Measurements from ENCODE around the gene PARD3.

Gene PARD3

DNA sequence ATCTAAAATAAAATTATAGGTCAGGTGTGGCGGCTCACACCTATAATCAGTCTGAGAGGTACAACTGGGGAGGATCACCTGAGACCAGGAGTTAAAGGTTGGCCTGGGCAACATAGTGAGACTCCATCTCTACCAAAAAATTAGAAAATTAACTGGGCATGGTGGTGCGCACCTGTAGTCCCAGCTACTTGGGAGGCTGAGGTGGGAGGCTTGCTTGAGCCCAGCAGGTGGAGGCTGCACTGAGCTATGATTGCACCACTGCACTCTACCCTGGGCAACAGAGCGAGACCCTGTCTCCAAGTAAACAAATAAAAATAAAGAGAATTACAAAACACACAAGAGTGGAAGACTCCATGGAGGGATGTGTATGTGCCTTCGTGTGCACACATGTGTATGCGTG lies 171.5 kb downstream of the PARD3 start:
- H3K4me1 ChIP-seq, result no peaks in the 10 kb centered on the region

DNA sequence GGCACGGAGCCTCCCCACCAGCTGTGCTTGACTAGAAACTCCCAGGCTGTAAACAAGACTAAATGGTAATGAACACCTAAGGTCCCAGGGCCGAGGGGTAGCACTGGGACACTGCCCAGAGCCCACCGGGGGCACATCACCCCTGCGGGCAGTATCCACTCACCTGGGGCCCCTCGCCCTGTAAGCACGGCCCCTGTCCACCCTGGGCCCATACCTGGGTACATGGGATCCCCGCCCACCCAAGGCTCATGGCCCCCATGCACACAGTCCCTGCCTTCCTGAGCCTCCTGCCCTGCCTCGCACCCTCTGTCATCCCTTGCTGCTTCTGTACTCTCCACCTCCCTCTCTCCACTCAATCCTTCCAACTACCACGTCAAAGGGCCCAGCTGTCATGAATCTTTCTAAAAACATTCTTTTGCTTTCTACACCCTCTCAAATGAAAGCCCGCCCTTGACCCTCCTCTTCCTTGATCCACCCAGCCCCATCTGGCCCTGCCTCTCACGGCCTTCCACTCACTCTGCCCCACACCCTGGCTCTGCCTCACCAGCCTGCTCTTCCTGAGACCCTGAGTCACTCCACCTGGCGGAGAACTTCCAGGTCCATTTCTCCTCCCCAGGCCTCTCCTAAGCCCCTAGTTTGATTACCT lies 173.1 kb downstream of the PARD3 start:
- Histone ChIP-seq H3K4me2 (ENCODE audit: low read length) (no peak overlapping the region), H3K27ac (no peak overlapping the region)

More for the DNA sequence above, 171.5 kb downstream of the PARD3 start:
- H3K27ac ChIP-seq, result no peak overlapping the region
- H3K79me2 ChIP-seq, result no peaks in the 10 kb centered on the region
- no peak overlapping the region for H2AFZ ChIP-seq
- H3K27me3 ChIP-seq (ENCODE audit: control insufficient read depth, insufficient read depth, low read length), result no peaks in the 10 kb centered on the region
- no peak overlapping the region for H3K9ac ChIP-seq
- H3K4me2 ChIP-seq (ENCODE audit: low read length), result no peak overlapping the region
- TF ChIP-seq, protein P1, sequence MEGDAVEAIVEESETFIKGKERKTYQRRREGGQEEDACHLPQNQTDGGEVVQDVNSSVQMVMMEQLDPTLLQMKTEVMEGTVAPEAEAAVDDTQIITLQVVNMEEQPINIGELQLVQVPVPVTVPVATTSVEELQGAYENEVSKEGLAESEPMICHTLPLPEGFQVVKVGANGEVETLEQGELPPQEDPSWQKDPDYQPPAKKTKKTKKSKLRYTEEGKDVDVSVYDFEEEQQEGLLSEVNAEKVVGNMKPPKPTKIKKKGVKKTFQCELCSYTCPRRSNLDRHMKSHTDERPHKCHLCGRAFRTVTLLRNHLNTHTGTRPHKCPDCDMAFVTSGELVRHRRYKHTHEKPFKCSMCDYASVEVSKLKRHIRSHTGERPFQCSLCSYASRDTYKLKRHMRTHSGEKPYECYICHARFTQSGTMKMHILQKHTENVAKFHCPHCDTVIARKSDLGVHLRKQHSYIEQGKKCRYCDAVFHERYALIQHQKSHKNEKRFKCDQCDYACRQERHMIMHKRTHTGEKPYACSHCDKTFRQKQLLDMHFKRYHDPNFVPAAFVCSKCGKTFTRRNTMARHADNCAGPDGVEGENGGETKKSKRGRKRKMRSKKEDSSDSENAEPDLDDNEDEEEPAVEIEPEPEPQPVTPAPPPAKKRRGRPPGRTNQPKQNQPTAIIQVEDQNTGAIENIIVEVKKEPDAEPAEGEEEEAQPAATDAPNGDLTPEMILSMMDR (IDR thresholded peaks at IDR 0.05), result no peak
- H3K4me3 ChIP-seq (ENCODE audit: low read depth, low read length), result no peak overlapping the region
- H3K9me3 ChIP-seq (ENCODE audit: control insufficient read depth, low read length), result no peaks in the 10 kb centered on the region
- H3K36me3 ChIP-seq (ENCODE audit: control insufficient read depth, insufficient read depth, low read length), result no peaks in the 10 kb centered on the region

DNA sequence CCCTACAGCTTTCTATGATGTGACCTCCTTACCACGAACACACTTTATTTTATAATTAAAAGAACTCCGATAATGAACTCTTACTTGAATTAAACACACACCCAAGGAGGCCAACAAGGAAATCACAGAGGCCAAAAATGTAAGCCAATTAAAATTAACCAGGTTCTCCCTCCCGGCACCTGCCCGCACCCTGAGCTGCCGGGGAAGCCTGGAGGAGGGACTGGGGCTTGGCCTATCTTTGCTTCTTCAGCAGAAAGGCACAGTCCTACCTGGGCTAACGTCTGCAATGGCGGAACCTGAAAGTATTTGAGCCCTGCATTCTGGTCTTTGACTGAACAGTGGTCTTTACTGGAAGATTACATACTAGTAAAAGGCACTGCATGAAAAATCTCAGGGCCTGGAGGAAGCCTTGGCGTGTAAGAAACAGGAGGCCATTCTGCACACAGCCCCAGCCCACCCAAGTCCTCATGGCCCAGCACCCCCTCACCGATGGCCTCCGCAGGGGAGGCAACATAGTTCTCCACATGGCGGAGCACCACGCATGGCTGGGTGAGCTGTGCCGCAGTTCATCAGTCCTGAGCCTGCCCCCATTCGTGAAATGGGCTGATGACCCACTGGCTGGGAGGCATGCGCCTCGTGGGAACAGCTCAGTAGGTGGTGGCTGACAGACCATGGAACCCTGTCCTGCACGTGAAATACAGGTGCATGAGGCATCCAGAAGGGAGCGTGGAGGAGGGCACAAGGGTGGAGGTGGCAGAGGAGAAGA lies 173.8 kb downstream of the PARD3 start:
- TF ChIP-seq, protein P1 (IDR thresholded peaks at IDR 0.05), result no peak
- peaks cover 4% of the 10 kb centered on the region for H3K4me1 ChIP-seq
- H3K4me3 ChIP-seq (ENCODE audit: low read depth, low read length), result no peak overlapping the region
- H3K4me2 ChIP-seq (ENCODE audit: low read length), result no peak overlapping the region
- H3K9me3 ChIP-seq (ENCODE audit: control insufficient read depth, low read length), result no peaks in the 10 kb centered on the region
- H3K27ac ChIP-seq, result no peak overlapping the region
- H2AFZ ChIP-seq, result no peak overlapping the region
- H3K9ac ChIP-seq, result no peak overlapping the region
- no peaks in the 10 kb centered on the region for H3K36me3 ChIP-seq (ENCODE audit: control insufficient read depth, insufficient read depth, low read length)
- H3K27me3 ChIP-seq (ENCODE audit: control insufficient read depth, insufficient read depth, low read length), result no peaks in the 10 kb centered on the region
- peaks cover 8% of the 10 kb centered on the region for H3K79me2 ChIP-seq

More for the DNA sequence above, 173.1 kb downstream of the PARD3 start:
- H3K9ac ChIP-seq, result no peak overlapping the region
- peaks cover 5% of the 10 kb centered on the region for H3K79me2 ChIP-seq
- H3K4me3 ChIP-seq (ENCODE audit: low read depth, low read length), result no peak overlapping the region
- no peaks in the 10 kb centered on the region for H3K36me3 ChIP-seq (ENCODE audit: control insufficient read depth, insufficient read depth, low read length)
- no peak overlapping the region for H2AFZ ChIP-seq
- TF ChIP-seq, protein P1 (IDR thresholded peaks at IDR 0.05), result no peak
- H3K9me3 ChIP-seq (ENCODE audit: control insufficient read depth, low read length), result no peaks in the 10 kb centered on the region
- H3K4me1 ChIP-seq, result peaks cover 4% of the 10 kb centered on the region
- H3K27me3 ChIP-seq (ENCODE audit: control insufficient read depth, insufficient read depth, low read length), result no peaks in the 10 kb centered on the region

- H3K9me3 ChIP-seq (ENCODE audit: control insufficient read depth, low read length), result no peaks in the 10 kb centered on the region
- no peak overlapping the region for H3K9ac ChIP-seq
- TF ChIP-seq, protein P1 (IDR thresholded peaks at IDR 0.05), result peak; percentile 94
- peaks cover 22% of the 10 kb centered on the region for H3K79me2 ChIP-seq
- H3K27ac ChIP-seq, result no peak overlapping the region
- H3K36me3 ChIP-seq (ENCODE audit: control insufficient read depth, insufficient read depth, low read length), result no peaks in the 10 kb centered on the region
- no peaks in the 10 kb centered on the region for H3K27me3 ChIP-seq (ENCODE audit: control insufficient read depth, insufficient read depth, low read length)
- peaks cover 10% of the 10 kb centered on the region for H3K4me1 ChIP-seq
- H2AFZ ChIP-seq, result no peak overlapping the region
- H3K4me3 ChIP-seq (ENCODE audit: low read depth, low read length), result no peak overlapping the region
- no peak overlapping the region for H3K4me2 ChIP-seq (ENCODE audit: low read length)
Observed at GRCh38 chr10:34638406-34639054, 176.6 kb downstream of the PARD3 start.

Measured in parathyroid adenoma (tissue), 2 donors.